GM06990 (cell line): ENCODE data around the gene AFAP1.

Source experiments
- DNase-seq: peaks from one replicate; pipeline ENCODE4 v3.0.0-alpha.2; 2011; ENCODE audit not compliant: insufficient read length; ENCODE audit errors: extremely low read depth
- H3K27me3 ChIP-seq: replicated peaks from 2 replicates; pipeline ENCODE4 v1.6.0; 2011; ENCODE audit warnings: low read length; ENCODE audit not compliant: control insufficient read depth, insufficient read depth
- H3K36me3 ChIP-seq: 2 replicates; pipeline ENCODE4 v1.5.1; 2011; ENCODE audit warnings: low read length; ENCODE audit not compliant: control insufficient read depth, insufficient read depth
- H3K4me3 ChIP-seq: replicated peaks from 2 replicates; pipeline ENCODE4 v1.5.1; 2011; ENCODE audit warnings: low read depth, mild to moderate bottlenecking, control low read depth, low read length
- TF ChIP-seq, protein P1 (sequence below): IDR thresholded peaks from 2 replicates; pipeline ENCODE4 v1.5.1; 2011; ENCODE audit warnings: low read length, control low read depth, mild to moderate bottlenecking, inconsistent platforms; ENCODE audit not compliant: insufficient read depth, poor library complexity, severe bottlenecking

AFAP1 gene

DNA sequence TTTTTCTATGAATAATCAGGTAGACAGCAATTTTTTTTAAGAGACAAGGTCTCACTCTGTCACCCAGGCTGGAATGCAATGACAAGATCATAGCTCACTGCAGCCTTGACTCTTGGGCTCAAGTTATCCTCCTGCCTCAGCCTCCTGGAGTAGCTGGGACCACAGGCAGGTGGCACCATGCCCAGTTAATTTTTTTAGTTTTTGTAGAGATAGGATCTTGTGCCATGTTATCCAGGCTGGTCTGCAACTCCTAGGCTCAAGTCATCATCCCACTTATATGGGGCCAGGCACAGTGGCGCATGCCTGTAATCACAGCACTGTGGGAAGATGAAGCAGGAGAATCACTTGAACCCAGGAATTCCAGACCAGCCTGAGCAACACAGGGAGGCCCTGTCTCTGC lies 26.8 kb downstream of the AFAP1 start:
- Histone ChIP-seq H3K4me3 (no peak overlapping the region), H3K27me3 (no peaks in the 10 kb centered on the region), H3K36me3 (no peaks in the 10 kb centered on the region)
- DNase-seq = no peak
- TF ChIP-seq, protein P1, sequence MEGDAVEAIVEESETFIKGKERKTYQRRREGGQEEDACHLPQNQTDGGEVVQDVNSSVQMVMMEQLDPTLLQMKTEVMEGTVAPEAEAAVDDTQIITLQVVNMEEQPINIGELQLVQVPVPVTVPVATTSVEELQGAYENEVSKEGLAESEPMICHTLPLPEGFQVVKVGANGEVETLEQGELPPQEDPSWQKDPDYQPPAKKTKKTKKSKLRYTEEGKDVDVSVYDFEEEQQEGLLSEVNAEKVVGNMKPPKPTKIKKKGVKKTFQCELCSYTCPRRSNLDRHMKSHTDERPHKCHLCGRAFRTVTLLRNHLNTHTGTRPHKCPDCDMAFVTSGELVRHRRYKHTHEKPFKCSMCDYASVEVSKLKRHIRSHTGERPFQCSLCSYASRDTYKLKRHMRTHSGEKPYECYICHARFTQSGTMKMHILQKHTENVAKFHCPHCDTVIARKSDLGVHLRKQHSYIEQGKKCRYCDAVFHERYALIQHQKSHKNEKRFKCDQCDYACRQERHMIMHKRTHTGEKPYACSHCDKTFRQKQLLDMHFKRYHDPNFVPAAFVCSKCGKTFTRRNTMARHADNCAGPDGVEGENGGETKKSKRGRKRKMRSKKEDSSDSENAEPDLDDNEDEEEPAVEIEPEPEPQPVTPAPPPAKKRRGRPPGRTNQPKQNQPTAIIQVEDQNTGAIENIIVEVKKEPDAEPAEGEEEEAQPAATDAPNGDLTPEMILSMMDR = no peak

DNA sequence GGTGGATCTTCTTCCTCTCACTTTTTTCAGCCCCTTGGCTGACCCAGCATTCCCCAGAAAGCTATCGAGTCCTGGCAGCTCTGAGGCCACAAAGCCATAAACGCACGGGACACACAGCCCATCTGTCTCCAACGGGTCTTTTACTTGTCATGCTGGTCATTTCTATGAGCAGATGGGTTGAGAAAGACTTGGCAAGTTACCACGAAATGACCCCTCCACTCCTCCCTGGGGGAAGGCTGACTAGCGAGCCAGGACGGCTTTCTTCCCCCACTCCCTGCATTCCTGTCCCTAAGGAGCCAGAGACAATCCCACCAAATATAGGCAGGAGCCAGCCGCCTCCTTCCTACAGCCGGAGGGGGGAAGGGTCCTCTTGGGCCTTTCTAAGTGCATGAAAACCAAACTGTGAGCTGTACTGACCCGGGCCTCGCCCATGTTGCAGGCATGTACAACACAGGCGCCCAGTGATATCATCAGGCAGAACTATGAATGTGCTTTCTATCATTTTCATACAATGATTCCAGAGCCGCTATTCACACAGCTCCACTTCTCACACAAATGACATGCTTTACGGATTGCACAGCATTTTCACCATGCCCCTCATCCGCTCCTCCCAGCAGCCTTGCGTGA lies 28.6 kb downstream of the AFAP1 start:
- Histone ChIP-seq H3K36me3 (no peaks in the 10 kb centered on the region), H3K4me3 (no peak overlapping the region), H3K27me3 (no peaks in the 10 kb centered on the region; the same call in 1 of the 2 replicates)
- DNase-seq = no peak
- TF ChIP-seq, protein P1 = no peak

DNA sequence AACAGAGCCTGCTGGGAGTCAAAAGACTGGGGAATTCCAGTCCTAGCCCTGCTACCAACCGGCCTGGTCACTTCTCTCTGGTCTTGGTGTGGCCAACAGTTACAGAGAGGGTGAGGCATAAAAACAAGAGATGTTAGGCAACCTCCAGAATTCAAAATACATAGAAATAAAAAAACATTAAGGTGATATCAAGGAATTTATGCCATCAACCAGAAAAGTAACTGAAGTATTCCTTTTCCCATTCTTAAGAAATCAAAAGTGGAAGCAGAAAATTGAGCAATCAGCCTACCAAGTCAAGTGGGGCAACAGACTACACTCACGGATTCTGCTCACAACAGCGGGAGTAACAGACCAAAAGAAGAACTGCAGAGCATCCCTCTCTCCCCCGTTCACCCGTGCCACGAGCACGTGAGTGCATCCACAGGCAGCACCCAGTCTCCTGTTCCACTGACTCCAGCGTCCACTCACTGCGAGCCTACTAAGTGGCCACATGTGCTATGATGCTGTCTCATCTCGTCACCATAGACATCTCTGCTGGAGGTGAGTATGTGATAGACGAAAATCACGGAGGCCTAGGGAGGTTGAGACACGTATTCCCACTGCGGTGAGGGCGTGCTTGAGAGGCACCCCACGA lies 29.3 kb downstream of the AFAP1 start:
- TF ChIP-seq, protein P1 = no peak
- no peak overlapping the region for H3K4me3 ChIP-seq

DNA sequence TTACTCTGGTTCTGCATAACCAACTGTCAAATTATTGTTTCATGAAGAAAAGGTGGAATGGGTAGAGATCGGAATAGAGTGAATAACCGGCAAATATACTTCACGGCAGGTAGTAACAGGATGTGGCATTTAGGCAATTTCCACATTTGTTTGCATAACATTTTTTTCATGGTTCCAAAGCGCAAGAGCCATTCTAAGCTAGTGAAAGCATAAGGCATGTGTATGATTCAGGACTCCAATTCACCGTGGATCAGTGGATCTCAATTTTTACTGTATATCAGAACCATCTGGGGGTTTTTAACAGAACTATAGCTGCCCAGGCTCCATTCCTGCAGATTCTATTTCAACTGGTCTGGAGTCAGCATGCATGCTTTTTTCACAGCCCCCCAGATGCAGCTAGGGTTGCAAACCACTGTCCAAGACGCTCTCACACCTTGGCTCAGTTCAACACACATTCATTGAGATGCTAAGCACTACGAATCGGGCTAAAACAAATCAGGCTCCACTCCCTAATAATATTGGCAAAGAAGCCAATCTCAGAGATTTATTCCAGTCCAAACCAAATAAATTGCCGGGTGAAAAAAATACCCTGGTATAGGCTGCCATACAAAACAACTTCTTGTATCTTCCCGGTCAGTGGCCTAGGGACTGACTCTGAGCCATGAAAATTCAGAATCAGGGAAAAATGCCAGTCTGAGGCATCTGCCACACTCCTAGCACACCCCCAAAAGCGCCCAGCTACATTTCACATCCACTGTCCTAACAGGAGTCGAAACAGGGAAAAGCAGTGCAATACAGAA lies 30.0 kb downstream of the AFAP1 start:
- H3K27me3 ChIP-seq = peaks cover 1% of the 10 kb centered on the region; the same call in 1 of the 2 replicates
- no peak for DNase-seq
- no peak overlapping the region for H3K4me3 ChIP-seq
- H3K36me3 ChIP-seq = no peaks in the 10 kb centered on the region
- TF ChIP-seq, protein P1 = no peak

More for the DNA sequence above, 29.3 kb downstream of the AFAP1 start:
- Histone ChIP-seq H3K36me3 (no peaks in the 10 kb centered on the region), H3K27me3 (peaks cover 1% of the 10 kb centered on the region; the same call in 1 of the 2 replicates)
- DNase-seq = no peak

DNA sequence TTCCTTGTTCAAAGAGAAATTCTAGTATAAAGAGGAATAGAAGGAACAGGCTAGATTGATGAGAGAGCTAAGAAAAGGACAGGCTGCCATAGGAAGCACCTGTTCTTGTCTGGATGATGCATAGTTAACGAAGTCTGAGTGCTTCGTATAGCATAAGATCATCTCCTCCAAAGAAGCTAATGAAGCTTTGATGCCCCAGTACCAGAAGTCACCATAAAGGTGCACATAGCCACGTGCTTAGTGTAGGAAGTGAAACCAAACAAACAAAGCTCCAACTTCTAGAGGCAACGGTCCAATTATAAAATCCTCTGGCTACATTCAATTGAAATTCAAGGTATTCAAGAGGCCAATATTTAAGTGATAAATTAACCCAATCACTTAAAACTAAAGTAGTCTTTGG lies 31.0 kb downstream of the AFAP1 start:
- no peak for DNase-seq
- Histone ChIP-seq H3K27me3 (peaks cover 1% of the 10 kb centered on the region; the same call in 1 of the 2 replicates), H3K4me3 (no peak overlapping the region), H3K36me3 (no peaks in the 10 kb centered on the region)
- TF ChIP-seq, protein P1 = no peak
